ENCODE measurements around the gene RCC1.

- TF ChIP-seq BHLHE40 (IDR thresholded peaks at IDR 0.05; ENCODE audit: borderline replicate concordance) (no peak), SUZ12 (IDR thresholded peaks at IDR 0.05) (no peak), ARNT (IDR thresholded peaks at IDR 0.05) (no peak), ELF4 (IDR thresholded peaks at IDR 0.05) (no peak), PKNOX1 (IDR thresholded peaks at IDR 0.05) (no peak), FOXM1 (IDR thresholded peaks at IDR 0.05; ENCODE audit: borderline replicate concordance) (no peak), L3MBTL2 (conservative IDR thresholded peaks at IDR 0.05) (no peak), FOXA1 (IDR thresholded peaks at IDR 0.05) (no peak), SP1 (IDR thresholded peaks at IDR 0.05) (no peak), FOXK2 (IDR thresholded peaks at IDR 0.05) (no peak), ZNF384 (IDR thresholded peaks at IDR 0.05) (no peak), HDGF (IDR thresholded peaks at IDR 0.05; ENCODE audit: borderline replicate concordance) (no peak), NFRKB (IDR thresholded peaks at IDR 0.05) (no peak)
Measured at GRCh38 chr1:28466226-28466778, 39.5 kb upstream of the RCC1 start.

Data from HEK293T (cell line).